H9 (cell line): ENCODE results near the gene ZNF79. TPM values are rescaled to one million over a fixed set of nuclear protein-coding genes. Genes with fewer than 3 reads are reported as not detected.
A peak's percentile ranks its signal among the peaks of the same experiment; 100 is the strongest.

Experiments used
- DNase-seq: peaks from one replicate; pipeline ENCODE4 v3.0.0-alpha.2; 2017
- H2AFZ ChIP-seq: one replicate; pipeline ENCODE4 v1.6.1; 2013; ENCODE audit warnings: mild to moderate bottlenecking, low read length, control low read depth, moderate library complexity
- H2AK5ac ChIP-seq: 2 replicates; pipeline ENCODE4 v1.6.1; 2013; ENCODE audit warnings: low read length, control low read depth, mixed read lengths; ENCODE audit not compliant: insufficient read length
- H2BK120ac ChIP-seq: one replicate; pipeline ENCODE4 v1.6.1; 2013; ENCODE audit warnings: low read depth, mild to moderate bottlenecking, low read length, control low read depth, inconsistent platforms; ENCODE audit not compliant: poor library complexity, severe bottlenecking
- H2BK12ac ChIP-seq: 2 replicates; pipeline ENCODE4 v1.6.1; 2013; ENCODE audit warnings: low read length, control low read depth, mixed read lengths, low read depth; ENCODE audit not compliant: insufficient read length
- H2BK15ac ChIP-seq: 2 replicates; pipeline ENCODE4 v1.6.1; 2013; ENCODE audit warnings: low read depth, low read length, control low read depth
- H2BK20ac ChIP-seq: one replicate; pipeline ENCODE4 v1.6.1; 2013; ENCODE audit warnings: low read depth, mild to moderate bottlenecking, low read length, control low read depth, inconsistent platforms; ENCODE audit not compliant: poor library complexity, severe bottlenecking
- H2BK5ac ChIP-seq: 2 replicates; pipeline ENCODE4 v1.6.1; 2013; ENCODE audit warnings: low read length, control low read depth, mixed read lengths; ENCODE audit not compliant: insufficient read length
- H3K14ac ChIP-seq: 2 replicates; pipeline ENCODE4 v1.6.1; 2013; ENCODE audit warnings: low read length, control low read depth; ENCODE audit not compliant: insufficient read depth
- H3K18ac ChIP-seq: 2 replicates; pipeline ENCODE4 v1.6.1; 2013; ENCODE audit warnings: low read depth, mild to moderate bottlenecking, mixed read lengths, low read length, control low read depth; ENCODE audit not compliant: insufficient read length
- H3K23ac ChIP-seq: 2 replicates; pipeline ENCODE4 v1.6.1; 2013; ENCODE audit warnings: low read length, control low read depth, mixed read lengths, low read depth; ENCODE audit not compliant: insufficient read length
- H3K23me2 ChIP-seq: 2 replicates; pipeline ENCODE4 v1.6.1; 2013; ENCODE audit warnings: low read depth, mild to moderate bottlenecking, mixed read lengths, low read length, control low read depth; ENCODE audit not compliant: insufficient read length, poor library complexity, severe bottlenecking
- H3K27ac ChIP-seq: 2 replicates; pipeline ENCODE4 v1.5.1; 2013; ENCODE audit warnings: low read length, control low read depth, mixed read lengths, low read depth; ENCODE audit not compliant: insufficient read length
- H3K27me3 ChIP-seq: 2 replicates; pipeline ENCODE4 v1.6.1; 2013; ENCODE audit warnings: low read length, control low read depth, inconsistent platforms; ENCODE audit not compliant: insufficient read depth
- H3K4ac ChIP-seq: 2 replicates; pipeline ENCODE4 v1.6.1; 2013; ENCODE audit warnings: low read depth, mild to moderate bottlenecking, control low read depth, inconsistent platforms, low read length, moderate library complexity
- H3K4me1 ChIP-seq: 2 replicates; pipeline ENCODE4 v1.6.1; 2013; ENCODE audit warnings: low read length, control low read depth, inconsistent platforms; ENCODE audit not compliant: insufficient read depth
- H3K4me2 ChIP-seq: 2 replicates; pipeline ENCODE4 v1.6.1; 2013; ENCODE audit warnings: low read length, control low read depth, mixed read lengths; ENCODE audit not compliant: insufficient read length, insufficient read depth
- H3K56ac ChIP-seq: 2 replicates; pipeline ENCODE4 v1.6.1; 2013; ENCODE audit warnings: low read depth, mild to moderate bottlenecking, mixed read lengths, low read length, control low read depth; ENCODE audit not compliant: insufficient read length
- H3K79me1 ChIP-seq: 2 replicates; pipeline ENCODE4 v1.6.1; 2013; ENCODE audit warnings: low read depth, mild to moderate bottlenecking, moderate library complexity, low read length, control low read depth, inconsistent platforms; ENCODE audit not compliant: insufficient read depth, poor library complexity, severe bottlenecking
- H3K79me2 ChIP-seq: 2 replicates; pipeline ENCODE4 v1.6.1; 2013; ENCODE audit warnings: low read length, control low read depth, inconsistent platforms; ENCODE audit not compliant: insufficient read depth
- H3K9ac ChIP-seq: 2 replicates; pipeline ENCODE4 v1.6.1; 2013; ENCODE audit warnings: low read length, control low read depth, mixed read lengths; ENCODE audit not compliant: insufficient read length; ENCODE audit errors: extremely low read depth
- H3K9me3 ChIP-seq: one replicate; pipeline ENCODE4 v1.6.1; 2013; ENCODE audit warnings: low read depth, low read length, inconsistent platforms; ENCODE audit not compliant: control insufficient read depth
- H3T11ph ChIP-seq: one replicate; pipeline ENCODE4 v1.6.1; 2013; ENCODE audit warnings: mild to moderate bottlenecking, low read length, control low read depth, inconsistent platforms
- H4K20me1 ChIP-seq: one replicate; pipeline ENCODE4 v1.6.1; 2013; ENCODE audit not compliant: control insufficient read depth, insufficient read length, insufficient read depth
- H4K5ac ChIP-seq: 2 replicates; pipeline ENCODE4 v1.6.1; 2013; ENCODE audit warnings: low read depth, mild to moderate bottlenecking, mixed read lengths, low read length, control low read depth; ENCODE audit not compliant: insufficient read length
- H4K8ac ChIP-seq: replicated peaks from 2 replicates; pipeline ENCODE4 v1.6.1; 2013; ENCODE audit warnings: low read length, control low read depth, mixed read lengths, low read depth; ENCODE audit not compliant: insufficient read length
- H4K91ac ChIP-seq: 2 replicates; pipeline ENCODE4 v1.6.1; 2013; ENCODE audit warnings: low read depth, mild to moderate bottlenecking, moderate library complexity, mixed read lengths, low read length, control low read depth; ENCODE audit not compliant: insufficient read length
- H3K27ac Mint-ChIP-seq, 3 experiments: 2 replicates in 2 of 3; 3 replicates in 1 of 3; pipeline ENCODE4 v1.8.0; 2020 to 2021; ENCODE audit warnings: mixed read lengths in 3 of 3, mild to moderate bottlenecking in 1 of 3, moderate library complexity in 1 of 3
- H3K27me3 Mint-ChIP-seq: 2 replicates; pipeline ENCODE4 v1.8.0; 2021; ENCODE audit warnings: low read depth, mild to moderate bottlenecking, moderate library complexity, mixed read lengths
- H3K36me3 Mint-ChIP-seq, 3 experiments: 2 replicates in 2 of 3; 3 replicates in 1 of 3; pipeline ENCODE4 v1.8.0; 2020 to 2021; ENCODE audit warnings: low read depth in 3 of 3, mixed read lengths in 3 of 3; ENCODE audit not compliant: insufficient read depth in 1 of 3
- H3K4me1 Mint-ChIP-seq, 2 experiments: 2 replicates each; pipeline ENCODE4 v1.8.0; 2020; ENCODE audit warnings: mixed read lengths in 2 of 2
- H3K4me3 Mint-ChIP-seq, 2 experiments: 2 replicates in 1 of 2; 3 replicates in 1 of 2; pipeline ENCODE4 v1.8.0; 2020 to 2021; ENCODE audit warnings: mild to moderate bottlenecking in 2 of 2, mixed read lengths in 2 of 2, moderate library complexity in 1 of 2
- H3K9me3 Mint-ChIP-seq, 2 experiments: 2 replicates in 1 of 2; 3 replicates in 1 of 2; pipeline ENCODE4 v1.8.0; 2020; ENCODE audit warnings: mild to moderate bottlenecking in 2 of 2, mixed read lengths in 2 of 2, moderate library complexity in 1 of 2
- WGBS: extraction: QIAGEN DNeasy Blood & Tissue Kit; methylation state at CpG from one replicate; pipeline ENCODE4 v1.1.7; 2013; ENCODE audit warnings: missing lambda C conversion rate, low lambda C conversion rate, mixed read lengths; ENCODE audit not compliant: insufficient read length; ENCODE audit errors: extremely low coverage; 5-methylcytosine and 5-hydroxymethylcytosine counted together
- total RNA-seq: library from RNA; stranded (reverse); gene quantifications from 2 replicates; pipeline ENCODE4 v1.2.1, GENCODE V29; 2021
- TF ChIP-seq, protein P1 (sequence below): fragments of 200-600 bp; sonication (generic); conservative IDR thresholded peaks from 3 replicates; pipeline ENCODE4 v1.8.0; 2021; ENCODE audit warnings: antibody characterized with exemption, mild to moderate bottlenecking

ZNF79 gene
- total RNA-seq, 1 experiment from 2014 or later: 11.5 TPM

DNA sequence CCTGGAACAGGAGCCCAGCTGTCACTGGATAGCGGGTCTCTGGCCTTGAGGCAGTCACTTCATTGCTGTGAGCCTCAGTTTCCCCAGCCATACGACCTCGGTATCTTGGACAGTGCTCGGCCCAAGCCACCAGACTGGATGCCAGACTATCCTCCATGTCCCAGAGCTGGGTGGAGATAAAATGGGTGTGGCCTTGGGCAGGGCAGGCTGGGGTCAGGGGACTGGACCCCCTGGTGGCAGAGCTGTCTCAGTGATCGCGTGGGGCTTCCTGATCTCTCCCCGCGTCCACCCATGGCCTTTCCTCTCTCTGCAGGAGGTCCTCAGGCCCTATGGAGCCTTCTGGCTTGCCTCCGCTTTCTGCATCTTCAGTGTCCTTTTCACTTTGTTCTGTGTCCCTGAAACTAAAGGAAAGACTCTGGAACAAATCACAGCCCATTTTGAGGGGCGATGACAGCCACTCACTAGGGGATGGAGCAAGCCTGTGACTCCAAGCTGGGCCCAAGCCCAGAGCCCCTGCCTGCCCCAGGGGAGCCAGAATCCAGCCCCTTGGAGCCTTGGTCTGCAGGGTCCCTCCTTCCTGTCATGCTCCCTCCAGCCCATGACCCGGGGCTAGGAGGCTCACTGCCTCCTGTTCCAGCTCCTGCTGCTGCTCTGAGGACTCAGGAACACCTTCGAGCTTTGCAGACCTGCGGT, 17.2 kb upstream of the ZNF79 start:
- WGBS: no CpG with 5 or more reads among the region's 13 CpGs
- DNase-seq: no peak

More for the DNA sequence above, 17.2 kb upstream of the ZNF79 start:
- no peak overlapping the region for H4K5ac ChIP-seq
- no peak overlapping the region for H2AFZ ChIP-seq
- H2BK5ac ChIP-seq: no peak overlapping the region
- no peaks in the 10 kb centered on the region for H3K23me2 ChIP-seq
- no peak overlapping the region for H3K18ac ChIP-seq
- H3K9ac ChIP-seq: no peak overlapping the region
- peaks cover under 1 to 2% of the 10 kb centered on the region in 2 experiments; a peak in 3 of 4 replicates for H3K4me1 Mint-ChIP-seq
- no peak overlapping the region for H2BK15ac ChIP-seq
- H3K9me3 ChIP-seq: no peaks in the 10 kb centered on the region
- no peak overlapping the region for H2BK12ac ChIP-seq
- H4K91ac ChIP-seq: no peak overlapping the region
- no peak overlapping the region for H4K8ac ChIP-seq
- H3K4me1 ChIP-seq: no peaks in the 10 kb centered on the region
- peaks cover 10 to 14% (median 11%) of the 10 kb centered on the region in 3 experiments; a peak in 5 of 7 replicates for H3K36me3 Mint-ChIP-seq
- H3K4me2 ChIP-seq: no peak overlapping the region
- no peaks in the 10 kb centered on the region for H3K27me3 ChIP-seq
- H3T11ph ChIP-seq: no peak overlapping the region
- H2BK20ac ChIP-seq: no peak overlapping the region
- no peaks in the 10 kb centered on the region for H4K20me1 ChIP-seq
- H3K14ac ChIP-seq: no peak overlapping the region
- no peak overlapping the region for H3K56ac ChIP-seq
- H3K23ac ChIP-seq: no peak overlapping the region
- H3K27ac ChIP-seq: no peak overlapping the region
- H3K27me3 Mint-ChIP-seq: no peaks in the 10 kb centered on the region
- TF ChIP-seq, protein P1, sequence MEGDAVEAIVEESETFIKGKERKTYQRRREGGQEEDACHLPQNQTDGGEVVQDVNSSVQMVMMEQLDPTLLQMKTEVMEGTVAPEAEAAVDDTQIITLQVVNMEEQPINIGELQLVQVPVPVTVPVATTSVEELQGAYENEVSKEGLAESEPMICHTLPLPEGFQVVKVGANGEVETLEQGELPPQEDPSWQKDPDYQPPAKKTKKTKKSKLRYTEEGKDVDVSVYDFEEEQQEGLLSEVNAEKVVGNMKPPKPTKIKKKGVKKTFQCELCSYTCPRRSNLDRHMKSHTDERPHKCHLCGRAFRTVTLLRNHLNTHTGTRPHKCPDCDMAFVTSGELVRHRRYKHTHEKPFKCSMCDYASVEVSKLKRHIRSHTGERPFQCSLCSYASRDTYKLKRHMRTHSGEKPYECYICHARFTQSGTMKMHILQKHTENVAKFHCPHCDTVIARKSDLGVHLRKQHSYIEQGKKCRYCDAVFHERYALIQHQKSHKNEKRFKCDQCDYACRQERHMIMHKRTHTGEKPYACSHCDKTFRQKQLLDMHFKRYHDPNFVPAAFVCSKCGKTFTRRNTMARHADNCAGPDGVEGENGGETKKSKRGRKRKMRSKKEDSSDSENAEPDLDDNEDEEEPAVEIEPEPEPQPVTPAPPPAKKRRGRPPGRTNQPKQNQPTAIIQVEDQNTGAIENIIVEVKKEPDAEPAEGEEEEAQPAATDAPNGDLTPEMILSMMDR: no peak
- no peak overlapping the region for H2AK5ac ChIP-seq
- no peaks in the 10 kb centered on the region for H3K79me2 ChIP-seq
- H3K4me3 Mint-ChIP-seq: no peak overlapping the region
- no peaks in the 10 kb centered on the region for H3K79me1 ChIP-seq
- peak overlapping the region in 1 of 3 experiments; percentile 80; a peak in 2 of 7 replicates for H3K27ac Mint-ChIP-seq
- no peak overlapping the region for H3K4ac ChIP-seq
- no peak overlapping the region for H2BK120ac ChIP-seq
- H3K9me3 Mint-ChIP-seq: no peaks in the 10 kb centered on the region
